ENCODE measurements around the gene AGO1.
"Not testable (repeated sequence)": the region's sequence is repeated elsewhere in the genome, so short reads cannot be mapped to it uniquely, and the experiment has no call there.

The AGO1 gene

GRCh38 chr1:35851132-35851869, 31.7 kb upstream of the AGO1 start:
- no peaks in the 10 kb centered on the region for H3K27me3 ChIP-seq (replicated peaks; ENCODE audit: control insufficient read depth, insufficient read depth, low read length)
- peak; percentile 83 for DNase-seq (ENCODE audit: low read depth)
- H3K4me3 ChIP-seq (ENCODE audit: low read length), result no peak overlapping the region
- H3K4me1 ChIP-seq (ENCODE audit: control insufficient read depth, insufficient read depth, low read length), result peaks cover 16% of the 10 kb centered on the region
- H3K9ac ChIP-seq (ENCODE audit: low read length), result no peak overlapping the region
- no peaks in the 10 kb centered on the region for H3K9me3 ChIP-seq (ENCODE audit: control insufficient read depth, low read length)
- peaks cover 49% of the 10 kb centered on the region for H3K36me3 ChIP-seq (ENCODE audit: control insufficient read depth, insufficient read depth, low read length, severe bottlenecking)

- no peak overlapping the region for H3K9ac ChIP-seq (ENCODE audit: low read length)
- H3K9me3 ChIP-seq (ENCODE audit: control insufficient read depth, low read length), result no peaks in the 10 kb centered on the region
- no peaks in the 10 kb centered on the region for H3K27me3 ChIP-seq (replicated peaks; ENCODE audit: control insufficient read depth, insufficient read depth, low read length)
- no peak for DNase-seq (ENCODE audit: low read depth)
- H3K36me3 ChIP-seq (ENCODE audit: control insufficient read depth, insufficient read depth, low read length, severe bottlenecking), result peaks cover 49% of the 10 kb centered on the region
- H3K4me1 ChIP-seq (ENCODE audit: control insufficient read depth, insufficient read depth, low read length), result peaks cover 21% of the 10 kb centered on the region
- no peak overlapping the region for H3K4me3 ChIP-seq (ENCODE audit: low read length)
Observed at GRCh38 chr1:35852241-35852640, 30.8 kb upstream of the AGO1 start.

GRCh38 chr1:35854989-35855700, 27.9 kb upstream of the AGO1 start:
- Histone ChIP-seq H3K36me3 (ENCODE audit: control insufficient read depth, insufficient read depth, low read length, severe bottlenecking) (peaks cover 39% of the 10 kb centered on the region), H3K4me1 (ENCODE audit: control insufficient read depth, insufficient read depth, low read length) (peaks cover 24% of the 10 kb centered on the region), H3K9ac (ENCODE audit: low read length) (no peak overlapping the region), H3K9me3 (ENCODE audit: control insufficient read depth, low read length) (no peaks in the 10 kb centered on the region), H3K4me3 (ENCODE audit: low read length) (no peak overlapping the region), H3K27me3 (replicated peaks; ENCODE audit: control insufficient read depth, insufficient read depth, low read length) (no peaks in the 10 kb centered on the region)
- DNase-seq (ENCODE audit: low read depth), result no peak

GRCh38 chr1:35856964-35857363, 26.0 kb upstream of the AGO1 start:
- peaks cover 11% of the 10 kb centered on the region for H3K4me1 ChIP-seq (ENCODE audit: control insufficient read depth, insufficient read depth, low read length)
- no peak overlapping the region for H3K4me3 ChIP-seq (ENCODE audit: low read length)

GRCh38 chr1:35857830-35858229, 25.2 kb upstream of the AGO1 start:
- H3K27me3 ChIP-seq (replicated peaks; ENCODE audit: control insufficient read depth, insufficient read depth, low read length), result no peaks in the 10 kb centered on the region
- no peak overlapping the region for H3K9ac ChIP-seq (ENCODE audit: low read length)
- peaks cover 29% of the 10 kb centered on the region for H3K36me3 ChIP-seq (ENCODE audit: control insufficient read depth, insufficient read depth, low read length, severe bottlenecking)
- H3K4me1 ChIP-seq (ENCODE audit: control insufficient read depth, insufficient read depth, low read length), result peaks cover 8% of the 10 kb centered on the region
- no peaks in the 10 kb centered on the region for H3K9me3 ChIP-seq (ENCODE audit: control insufficient read depth, low read length)
- peak; percentile 60 for DNase-seq (ENCODE audit: low read depth)
- no peak overlapping the region for H3K4me3 ChIP-seq (ENCODE audit: low read length)

More at GRCh38 chr1:35856964-35857363, 26.0 kb upstream of the AGO1 start:
- Histone ChIP-seq H3K36me3 (ENCODE audit: control insufficient read depth, insufficient read depth, low read length, severe bottlenecking) (peaks cover 32% of the 10 kb centered on the region), H3K9ac (ENCODE audit: low read length) (no peak overlapping the region), H3K27me3 (replicated peaks; ENCODE audit: control insufficient read depth, insufficient read depth, low read length) (no peaks in the 10 kb centered on the region), H3K9me3 (ENCODE audit: control insufficient read depth, low read length) (no peaks in the 10 kb centered on the region)
- no peak for DNase-seq (ENCODE audit: low read depth)

- H3K9me3 ChIP-seq (ENCODE audit: control insufficient read depth, low read length), result no peaks in the 10 kb centered on the region
- no peaks in the 10 kb centered on the region for H3K27me3 ChIP-seq (replicated peaks; ENCODE audit: control insufficient read depth, insufficient read depth, low read length)
- peaks cover 5% of the 10 kb centered on the region for H3K36me3 ChIP-seq (ENCODE audit: control insufficient read depth, insufficient read depth, low read length, severe bottlenecking)
- H3K4me3 ChIP-seq (ENCODE audit: low read length), result no peak overlapping the region
- no peak overlapping the region for H3K9ac ChIP-seq (ENCODE audit: low read length)
- H3K4me1 ChIP-seq (ENCODE audit: control insufficient read depth, insufficient read depth, low read length), result peaks cover 8% of the 10 kb centered on the region
- no peak for DNase-seq (ENCODE audit: low read depth)
Observed at GRCh38 chr1:35860696-35861095, 22.3 kb upstream of the AGO1 start.

- no peaks in the 10 kb centered on the region for H3K9me3 ChIP-seq (ENCODE audit: control insufficient read depth, low read length)
- H3K9ac ChIP-seq (ENCODE audit: low read length), result no peak overlapping the region
- no peak overlapping the region for H3K4me3 ChIP-seq (ENCODE audit: low read length)
- DNase-seq (ENCODE audit: low read depth), result no peak
- no peaks in the 10 kb centered on the region for H3K4me1 ChIP-seq (ENCODE audit: control insufficient read depth, insufficient read depth, low read length)
- no peaks in the 10 kb centered on the region for H3K36me3 ChIP-seq (ENCODE audit: control insufficient read depth, insufficient read depth, low read length, severe bottlenecking)
- no peaks in the 10 kb centered on the region for H3K27me3 ChIP-seq (replicated peaks; ENCODE audit: control insufficient read depth, insufficient read depth, low read length)
Observed at GRCh38 chr1:35863136-35863535, 19.9 kb upstream of the AGO1 start.

GRCh38 chr1:35863881-35864625, 19.0 kb upstream of the AGO1 start:
- Histone ChIP-seq H3K4me3 (ENCODE audit: low read length) (no peak overlapping the region), H3K9ac (ENCODE audit: low read length) (no peak overlapping the region), H3K36me3 (ENCODE audit: control insufficient read depth, insufficient read depth, low read length, severe bottlenecking) (no peaks in the 10 kb centered on the region), H3K9me3 (ENCODE audit: control insufficient read depth, low read length) (no peaks in the 10 kb centered on the region), H3K27me3 (replicated peaks; ENCODE audit: control insufficient read depth, insufficient read depth, low read length) (no peaks in the 10 kb centered on the region), H3K4me1 (ENCODE audit: control insufficient read depth, insufficient read depth, low read length) (no peaks in the 10 kb centered on the region)
- DNase-seq (ENCODE audit: low read depth), result no peak

- no peaks in the 10 kb centered on the region for H3K36me3 ChIP-seq (ENCODE audit: control insufficient read depth, insufficient read depth, low read length, severe bottlenecking)
- H3K9me3 ChIP-seq (ENCODE audit: control insufficient read depth, low read length), result no peaks in the 10 kb centered on the region
- no peak overlapping the region for H3K4me3 ChIP-seq (ENCODE audit: low read length)
- H3K27me3 ChIP-seq (replicated peaks; ENCODE audit: control insufficient read depth, insufficient read depth, low read length), result no peaks in the 10 kb centered on the region
- no peak for DNase-seq (ENCODE audit: low read depth)
- H3K9ac ChIP-seq (ENCODE audit: low read length), result no peak overlapping the region
- no peaks in the 10 kb centered on the region for H3K4me1 ChIP-seq (ENCODE audit: control insufficient read depth, insufficient read depth, low read length)
Observed at GRCh38 chr1:35864813-35865212, 18.2 kb upstream of the AGO1 start.

GRCh38 chr1:35866991-35867390, 16.0 kb upstream of the AGO1 start:
- H3K4me1 ChIP-seq (ENCODE audit: control insufficient read depth, insufficient read depth, low read length), result no peaks in the 10 kb centered on the region
- H3K9ac ChIP-seq (ENCODE audit: low read length), result no peak overlapping the region
- no peaks in the 10 kb centered on the region for H3K27me3 ChIP-seq (replicated peaks; ENCODE audit: control insufficient read depth, insufficient read depth, low read length)
- no peak for DNase-seq (ENCODE audit: low read depth)
- no peaks in the 10 kb centered on the region for H3K36me3 ChIP-seq (ENCODE audit: control insufficient read depth, insufficient read depth, low read length, severe bottlenecking)
- no peak overlapping the region for H3K4me3 ChIP-seq (ENCODE audit: low read length)
- no peaks in the 10 kb centered on the region for H3K9me3 ChIP-seq (ENCODE audit: control insufficient read depth, low read length)

- DNase-seq (ENCODE audit: low read depth); H3K4me3 ChIP-seq (ENCODE audit: low read length); H3K27me3 ChIP-seq (replicated peaks; ENCODE audit: control insufficient read depth, insufficient read depth, low read length); H3K4me1 ChIP-seq (ENCODE audit: control insufficient read depth, insufficient read depth, low read length); H3K36me3 ChIP-seq (ENCODE audit: control insufficient read depth, insufficient read depth, low read length, severe bottlenecking); H3K9ac ChIP-seq (ENCODE audit: low read length); H3K9me3 ChIP-seq (ENCODE audit: control insufficient read depth, low read length): not testable (repeated sequence)
Observed at GRCh38 chr1:35869245-35869950, 13.6 kb upstream of the AGO1 start.
